Fibroblast of lung (primary cell): Measurements from ENCODE around the gene RNASE12.

Source experiments
- CTCF ChIP-seq, 2 donors: IDR thresholded peaks in 1 of 2; conservative IDR thresholded peaks in 1 of 2; 1 replicate in 1 of 2; 2 replicates in 1 of 2; pipeline ENCODE4 v1.5.1; 2011 to 2012; ENCODE audit warnings: low read length in 2 of 2, control low read depth in 1 of 2, inconsistent platforms in 1 of 2, low read depth in 1 of 2, mild to moderate bottlenecking in 1 of 2
- EZH2 ChIP-seq: IDR thresholded peaks from 2 replicates; pipeline ENCODE4 v1.5.1; 2012; ENCODE audit warnings: low read length, control low read depth, mild to moderate bottlenecking; ENCODE audit errors: missing control alignments

- TF ChIP-seq CTCF (conservative IDR thresholded peaks at IDR 0.05 in 1 of 2, IDR thresholded peaks at IDR 0.05 in 1 of 2; ENCODE audit: low read depth in 1 of 2, low read length in 2 of 2) = no peak
- TF ChIP-seq EZH2 = no peak
Measured at GRCh38 chr14:20580242-20580641, 10.9 kb downstream of the RNASE12 start.
